GM15510 (cell line): Measurements from ENCODE around the gene CEP170B.

Experiments
- POLR2A ChIP-seq: IDR thresholded peaks from 3 replicates; pipeline ENCODE4 v1.6.1; 2011; ENCODE audit warnings: borderline replicate concordance; ENCODE audit not compliant: insufficient read length; ENCODE audit errors: extremely low read depth

CEP170B gene

GRCh38 chr14:104858811-104859426 is 6.1 kb upstream of the CEP170B start:
- no peak for TF ChIP-seq POLR2A

- no peak for TF ChIP-seq POLR2A
Observed at GRCh38 chr14:104859900-104860299, 5.2 kb upstream of the CEP170B start.

- no peak for TF ChIP-seq POLR2A
Observed at GRCh38 chr14:104860414-104860813, 4.7 kb upstream of the CEP170B start.

- no peak for TF ChIP-seq POLR2A
Observed at GRCh38 chr14:104863131-104863862, 1.8 kb upstream of the CEP170B start.

GRCh38 chr14:104863923-104864266 is 1.2 kb upstream of the CEP170B start:
- no peak for TF ChIP-seq POLR2A

- TF ChIP-seq POLR2A = no peak
Observed at GRCh38 chr14:104864267-104865080, 594 bp upstream of the CEP170B start.

- no peak for TF ChIP-seq POLR2A
Observed at GRCh38 chr14:104865631-104866441, 768 bp downstream of the CEP170B start.

- no peak for TF ChIP-seq POLR2A
Observed at GRCh38 chr14:104866451-104867370, 1.6 kb downstream of the CEP170B start.

- TF ChIP-seq POLR2A = no peak
Observed at GRCh38 chr14:104867371-104868059, 2.4 kb downstream of the CEP170B start.

GRCh38 chr14:104868060-104868740 is 3.1 kb downstream of the CEP170B start:
- TF ChIP-seq POLR2A = no peak

GRCh38 chr14:104868811-104869572 is 3.9 kb downstream of the CEP170B start:
- no peak for TF ChIP-seq POLR2A
